Urinary bladder (tissue), 4 donors: ENCODE results near the gene CCDC83. TPM values are rescaled to one million over a fixed set of nuclear protein-coding genes. Genes with fewer than 3 reads are reported as not detected.
A peak's percentile ranks its signal among the peaks of the same experiment; 100 is the strongest.
"Not testable (repeated sequence)": the region's sequence is repeated elsewhere in the genome, so short reads cannot be mapped to it uniquely, and the experiment has no call there.

ENCODE experiments used
- DNase-seq: peaks from one replicate; pipeline ENCODE4 v3.0.0-alpha.2; 2015; ENCODE audit errors: extremely low spot score
- H3K27ac ChIP-seq: one replicate; pipeline ENCODE4 v1.5.1; 2013; ENCODE audit warnings: low read depth, mild to moderate bottlenecking, moderate library complexity
- H3K36me3 ChIP-seq: one replicate; pipeline ENCODE4 v1.6.1; 2013; ENCODE audit warnings: mild to moderate bottlenecking, moderate library complexity; ENCODE audit not compliant: insufficient read depth
- H3K4me1 ChIP-seq: one replicate; pipeline ENCODE4 v1.6.1; 2013; ENCODE audit warnings: mild to moderate bottlenecking, moderate library complexity; ENCODE audit not compliant: insufficient read depth
- H3K4me3 ChIP-seq: one replicate; pipeline ENCODE4 v1.5.1; 2013; ENCODE audit warnings: low read depth, low read length
- WGBS: extraction: QIAGEN DNeasy Blood & Tissue Kit; methylation state at CpG from one replicate; pipeline ENCODE4 v1.1.7; 2013; 5-methylcytosine and 5-hydroxymethylcytosine counted together
- polyA plus RNA-seq: library from polyadenylated mRNA; stranded (reverse); fragments of 200-250 nt; gene quantifications from one replicate; pipeline ENCODE4 v1.2.3, GENCODE V29; 2013
- total RNA-seq: library from RNA; depleted of rRNA; stranded (reverse); fragments of >200 nt; gene quantifications from one replicate; pipeline ENCODE4 v1.2.3, GENCODE V29; 2014
- donor health status: healthy with polysubstance abuse.
- donor health status: healthy.

Gene CCDC83
- total and polyA plus RNA-seq, 2 donors = not detected

GRCh38 chr11:85847436-85847835 is 7.7 kb upstream of the CCDC83 start:
- H3K4me3 ChIP-seq = no peak overlapping the region
- no peak for DNase-seq
- no peaks in the 10 kb centered on the region for H3K36me3 ChIP-seq
- no peak overlapping the region for H3K27ac ChIP-seq
- H3K4me1 ChIP-seq = no peaks in the 10 kb centered on the region

- H3K27ac ChIP-seq = no peak overlapping the region
- WGBS = 95% methylated on average over 3 of the region's 3 CpGs
- H3K4me3 ChIP-seq = no peak overlapping the region
- no peaks in the 10 kb centered on the region for H3K4me1 ChIP-seq
- no peak for DNase-seq
- H3K36me3 ChIP-seq = no peaks in the 10 kb centered on the region
Observed at GRCh38 chr11:85848006-85848405, 7.2 kb upstream of the CCDC83 start.

- Histone ChIP-seq H3K4me1 (no peaks in the 10 kb centered on the region), H3K4me3 (no peak overlapping the region), H3K27ac (no peak overlapping the region), H3K36me3 (no peaks in the 10 kb centered on the region)
- 96% methylated on average over 2 of the region's 2 CpGs for WGBS
- DNase-seq = no peak
Observed at GRCh38 chr11:85848556-85848955, 6.6 kb upstream of the CCDC83 start.

GRCh38 chr11:85852754-85853153 is 2.4 kb upstream of the CCDC83 start:
- 98% methylated on average over 33 of the region's 33 CpGs for WGBS
- not testable (repeated sequence) for H3K4me1 ChIP-seq, H3K4me3 ChIP-seq, DNase-seq, H3K27ac ChIP-seq, H3K36me3 ChIP-seq

- not testable (repeated sequence) for H3K36me3 ChIP-seq, H3K4me1 ChIP-seq, H3K4me3 ChIP-seq, DNase-seq, H3K27ac ChIP-seq
- 92% methylated on average over 6 of the region's 7 CpGs for WGBS
Observed at GRCh38 chr11:85853541-85853940, 1.6 kb upstream of the CCDC83 start.

- H3K4me3 ChIP-seq = peak overlapping the region; percentile 37
- no peak for DNase-seq
- H3K4me1 ChIP-seq = no peaks in the 10 kb centered on the region
- no peaks in the 10 kb centered on the region for H3K36me3 ChIP-seq
- 13% methylated on average over 7 of the region's 7 CpGs for WGBS
- peak overlapping the region; percentile 80 for H3K27ac ChIP-seq
Observed at GRCh38 chr11:85854212-85854556, 999 bp upstream of the CCDC83 start.

GRCh38 chr11:85854557-85855340 is 434 bp upstream of the CCDC83 start:
- peak overlapping the region; percentile 37 for H3K4me3 ChIP-seq
- H3K4me1 ChIP-seq = no peaks in the 10 kb centered on the region
- peak; percentile 69 for DNase-seq
- under 1% methylated on average over 62 of the region's 62 CpGs for WGBS
- no peaks in the 10 kb centered on the region for H3K36me3 ChIP-seq
- H3K27ac ChIP-seq = peak overlapping the region; percentile 80

- Histone ChIP-seq H3K27ac (no peak overlapping the region), H3K36me3 (no peaks in the 10 kb centered on the region), H3K4me3 (no peak overlapping the region), H3K4me1 (no peaks in the 10 kb centered on the region)
- no peak for DNase-seq
- WGBS = 88% methylated on average over 10 of the region's 10 CpGs
Observed at GRCh38 chr11:85857098-85857497, 1.9 kb downstream of the CCDC83 start.

GRCh38 chr11:85859541-85859940 is 4.4 kb downstream of the CCDC83 start:
- not testable (repeated sequence) for H3K4me3 ChIP-seq, H3K36me3 ChIP-seq, DNase-seq, H3K4me1 ChIP-seq, H3K27ac ChIP-seq

GRCh38 chr11:85863855-85864254 is 8.7 kb downstream of the CCDC83 start:
- no peak for DNase-seq

GRCh38 chr11:85866137-85866827 is 11.1 kb downstream of the CCDC83 start:
- Histone ChIP-seq H3K36me3 (no peaks in the 10 kb centered on the region), H3K4me3 (no peak overlapping the region), H3K4me1 (no peaks in the 10 kb centered on the region), H3K27ac (no peak overlapping the region)
- DNase-seq = no peak
- WGBS = 85% methylated on average over 1 of the region's 1 CpG

More at GRCh38 chr11:85863855-85864254, 8.7 kb downstream of the CCDC83 start:
- no peaks in the 10 kb centered on the region for H3K4me1 ChIP-seq
- no peaks in the 10 kb centered on the region for H3K36me3 ChIP-seq
- 25% methylated on average over 1 of the region's 1 CpG for WGBS
- no peak overlapping the region for H3K27ac ChIP-seq
- no peak overlapping the region for H3K4me3 ChIP-seq

- DNase-seq = no peak
- H3K27ac ChIP-seq = no peak overlapping the region
- no peak overlapping the region for H3K4me3 ChIP-seq
- no peaks in the 10 kb centered on the region for H3K36me3 ChIP-seq
- H3K4me1 ChIP-seq = no peaks in the 10 kb centered on the region
- WGBS = 40% methylated on average over 3 of the region's 3 CpGs
Observed at GRCh38 chr11:85867751-85868150, 12.6 kb downstream of the CCDC83 start.

GRCh38 chr11:85869781-85870180 is 14.6 kb downstream of the CCDC83 start:
- Histone ChIP-seq H3K27ac (no peak overlapping the region), H3K4me1 (no peaks in the 10 kb centered on the region), H3K36me3 (no peaks in the 10 kb centered on the region), H3K4me3 (no peak overlapping the region)
- no peak for DNase-seq
- WGBS = 79% methylated on average over 2 of the region's 2 CpGs

GRCh38 chr11:85874265-85874664 is 19.1 kb downstream of the CCDC83 start:
- DNase-seq = no peak
- H3K4me3 ChIP-seq = no peak overlapping the region
- WGBS = 77% methylated on average over 1 of the region's 1 CpG
- H3K36me3 ChIP-seq = no peaks in the 10 kb centered on the region
- no peaks in the 10 kb centered on the region for H3K4me1 ChIP-seq
- no peak overlapping the region for H3K27ac ChIP-seq
